ENCODE data around the gene FBXL13. TPM values are rescaled to one million over a fixed set of nuclear protein-coding genes. Genes with fewer than 3 reads are reported as not detected.
"Not testable (repeated sequence)": the region's sequence is repeated elsewhere in the genome, so short reads cannot be mapped to it uniquely, and the experiment has no call there.

FBXL13 gene
- total and polyA plus RNA-seq, 5 donors = 0.07 to 1.3 (median 0.68) TPM

DNA sequence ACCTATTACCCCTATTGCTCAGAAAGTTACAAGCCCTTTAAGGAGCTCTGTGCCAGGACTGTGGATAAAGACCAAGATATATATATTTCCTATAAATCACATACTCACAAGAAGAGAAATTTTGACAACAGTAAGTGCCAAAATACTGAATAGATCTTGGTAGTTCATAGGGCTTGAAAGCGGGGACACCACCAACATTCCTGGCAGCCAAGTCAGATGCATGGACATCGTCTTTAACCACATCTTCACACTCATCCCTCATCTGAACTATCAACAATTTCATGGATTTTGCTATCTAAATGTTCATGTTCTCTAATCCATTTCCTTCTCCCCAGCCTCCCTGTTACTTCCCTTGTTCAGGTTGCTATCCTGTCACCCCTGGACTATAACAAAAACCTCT, 229.2 kb downstream of the FBXL13 start:
- Histone ChIP-seq H3K9me3 (ENCODE audit: control insufficient read depth, low read length) (no peaks in the 10 kb centered on the region), H3K27ac (ENCODE audit: low read length) (no peak overlapping the region), H3K4me1 (ENCODE audit: control insufficient read depth, insufficient read depth, low read length) (no peaks in the 10 kb centered on the region), H3K4me3 (ENCODE audit: low read length) (no peak overlapping the region), H3K27me3 (ENCODE audit: control insufficient read depth, insufficient read depth) (no peaks in the 10 kb centered on the region)
- no peak for ATAC-seq
- intact Hi-C loops (cut with DNase I) = no loop called here
- DNase-seq = no peak
- WGBS = 91% methylated on average over 2 of the region's 2 CpGs

DNA sequence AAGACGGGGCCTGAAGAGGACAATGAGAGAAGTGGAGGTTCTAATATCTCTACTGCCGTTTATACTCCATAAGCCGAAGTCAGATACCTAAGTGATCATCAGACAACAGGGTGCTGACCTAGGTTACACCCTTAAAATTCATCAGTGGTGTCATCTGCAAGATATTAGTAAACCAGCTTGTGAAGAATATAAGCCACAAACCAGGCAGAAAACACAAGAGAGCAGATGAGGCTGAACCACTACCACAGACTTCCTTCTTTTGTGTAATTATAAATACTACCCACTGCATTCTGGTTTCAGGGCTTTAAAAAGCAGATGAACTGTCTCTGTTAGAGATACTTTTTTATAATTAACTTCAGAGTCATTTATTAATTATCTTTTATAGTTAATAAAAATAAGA, 230.7 kb downstream of the FBXL13 start:
- Histone ChIP-seq H3K9me3 (ENCODE audit: control insufficient read depth, low read length) (no peaks in the 10 kb centered on the region), H3K4me1 (ENCODE audit: control insufficient read depth, insufficient read depth, low read length) (no peaks in the 10 kb centered on the region), H3K4me3 (ENCODE audit: low read length) (no peak overlapping the region), H3K27me3 (ENCODE audit: control insufficient read depth, insufficient read depth) (no peaks in the 10 kb centered on the region), H3K27ac (ENCODE audit: low read length) (no peak overlapping the region)
- no peak for DNase-seq
- no peak for ATAC-seq
- intact Hi-C loops (cut with DNase I) = no loop called here
- WGBS = 95% methylated on average over 3 of the region's 3 CpGs

DNA sequence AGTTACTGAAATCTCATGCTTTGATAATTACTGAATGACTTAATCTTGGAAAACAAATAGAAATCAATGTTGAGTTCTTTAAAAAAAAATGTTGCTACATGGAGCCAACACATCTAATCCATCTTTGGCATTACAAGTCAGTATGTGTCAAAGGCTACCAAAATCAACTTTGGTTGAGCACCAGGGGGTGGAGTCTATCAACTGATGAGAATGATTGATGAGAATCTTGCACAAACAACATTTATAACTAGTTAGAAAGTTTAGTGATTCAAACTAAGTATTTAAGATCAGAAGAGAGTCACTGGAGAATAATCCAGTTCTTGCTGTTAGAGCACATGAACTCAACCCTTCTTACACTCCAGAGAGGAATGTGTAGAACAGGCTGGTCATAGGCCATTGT, 232.3 kb downstream of the FBXL13 start:
- no peak overlapping the region for H3K4me3 ChIP-seq (ENCODE audit: low read length)
- no peak for DNase-seq
- H3K4me1 ChIP-seq (ENCODE audit: control insufficient read depth, insufficient read depth, low read length) = no peaks in the 10 kb centered on the region
- no peaks in the 10 kb centered on the region for H3K27me3 ChIP-seq (ENCODE audit: control insufficient read depth, insufficient read depth)
- H3K27ac ChIP-seq (ENCODE audit: low read length) = no peak overlapping the region
- intact Hi-C loops (cut with DNase I) = no loop called here
- no peak for ATAC-seq
- no peaks in the 10 kb centered on the region for H3K9me3 ChIP-seq (ENCODE audit: control insufficient read depth, low read length)

DNA sequence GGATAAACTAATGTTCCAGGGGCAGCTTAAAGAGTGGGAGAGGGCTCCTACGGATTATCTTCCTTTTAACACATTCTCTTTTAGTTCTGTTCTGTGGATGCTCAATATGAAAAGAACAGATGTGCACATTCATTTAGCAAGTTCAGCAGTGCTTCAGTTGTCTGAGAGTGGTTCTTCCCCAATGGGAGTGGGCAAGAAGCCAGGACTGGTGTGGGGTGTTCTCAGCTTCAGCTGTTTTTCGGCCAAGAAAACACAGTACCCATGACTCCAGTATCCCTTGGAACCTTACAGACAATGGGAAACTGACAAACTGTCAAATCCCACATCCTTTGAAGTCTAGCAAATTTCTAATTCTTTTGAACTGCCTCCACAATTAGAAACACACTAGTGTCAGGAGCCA, 233.3 kb downstream of the FBXL13 start:
- Histone ChIP-seq H3K9me3 (ENCODE audit: control insufficient read depth, low read length) (no peaks in the 10 kb centered on the region), H3K4me1 (ENCODE audit: control insufficient read depth, insufficient read depth, low read length) (peaks cover 2% of the 10 kb centered on the region), H3K4me3 (ENCODE audit: low read length) (no peak overlapping the region), H3K27ac (ENCODE audit: low read length) (no peak overlapping the region), H3K27me3 (ENCODE audit: control insufficient read depth, insufficient read depth) (no peaks in the 10 kb centered on the region)
- intact Hi-C loops (cut with DNase I) = no loop called here
- ATAC-seq (no peak), DNase-seq (no peak)
- WGBS = 50% methylated on average over 2 of the region's 2 CpGs

DNA sequence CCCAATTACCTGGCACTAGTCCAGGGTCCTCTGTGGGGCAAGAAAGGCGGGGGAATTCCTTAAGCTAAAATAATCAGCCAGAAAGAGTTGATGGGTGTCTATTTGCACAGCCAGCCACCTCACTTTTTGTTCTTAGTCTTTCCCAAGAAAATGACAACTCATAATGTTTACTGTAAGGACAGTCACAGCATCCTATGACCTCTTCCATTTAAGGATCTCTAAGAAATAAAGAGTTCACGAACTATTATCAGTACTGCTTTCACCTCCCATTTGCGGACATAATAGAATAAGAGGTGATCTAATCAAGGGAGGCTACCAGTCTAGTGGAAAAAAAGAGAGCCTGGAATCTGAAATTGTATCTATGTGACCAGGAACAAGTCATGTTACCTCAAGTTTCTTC, 234.2 kb downstream of the FBXL13 start:
- intact Hi-C loops (cut with DNase I) = no loop called here
- Histone ChIP-seq H3K4me3 (ENCODE audit: low read length) (no peak overlapping the region), H3K27ac (ENCODE audit: low read length) (no peak overlapping the region), H3K9me3 (ENCODE audit: control insufficient read depth, low read length) (no peaks in the 10 kb centered on the region), H3K4me1 (ENCODE audit: control insufficient read depth, insufficient read depth, low read length) (peaks cover 2% of the 10 kb centered on the region), H3K27me3 (ENCODE audit: control insufficient read depth, insufficient read depth) (no peaks in the 10 kb centered on the region)
- 92% methylated on average over 3 of the region's 3 CpGs for WGBS
- no peak for ATAC-seq
- DNase-seq = no peak

DNA sequence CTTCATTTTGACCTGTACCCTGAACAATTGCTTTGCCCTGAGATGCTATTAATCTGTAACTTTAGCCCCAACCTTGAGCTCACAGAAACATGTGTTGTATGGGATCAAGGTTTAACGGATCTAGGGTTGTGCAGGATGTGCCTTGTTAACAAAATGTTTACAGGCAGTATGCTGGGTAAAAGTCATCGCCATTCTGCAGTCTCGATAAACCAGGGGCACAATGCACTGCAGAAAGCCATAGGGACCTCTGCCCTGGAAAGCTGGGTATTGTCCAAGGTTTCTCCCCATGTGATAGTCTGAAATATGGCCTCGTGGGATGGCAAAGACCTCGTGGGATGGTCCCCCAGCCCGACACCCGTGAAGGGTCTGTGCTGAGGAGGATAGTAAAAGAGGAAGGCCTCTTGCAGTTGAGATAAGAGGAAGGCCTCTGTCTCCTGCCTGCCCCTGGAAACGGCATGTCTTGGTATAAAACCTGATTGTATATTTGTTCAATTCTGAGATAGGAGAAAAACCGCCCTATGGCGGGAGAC, 236.0 kb downstream of the FBXL13 start:
- intact Hi-C loops (cut with DNase I); H3K9me3 ChIP-seq (ENCODE audit: control insufficient read depth, low read length); ATAC-seq; H3K27me3 ChIP-seq (ENCODE audit: control insufficient read depth, insufficient read depth); H3K27ac ChIP-seq (ENCODE audit: low read length); H3K4me1 ChIP-seq (ENCODE audit: control insufficient read depth, insufficient read depth, low read length); H3K4me3 ChIP-seq (ENCODE audit: low read length); DNase-seq: not testable (repeated sequence)
- 84% methylated on average over 10 of the region's 10 CpGs for WGBS

DNA sequence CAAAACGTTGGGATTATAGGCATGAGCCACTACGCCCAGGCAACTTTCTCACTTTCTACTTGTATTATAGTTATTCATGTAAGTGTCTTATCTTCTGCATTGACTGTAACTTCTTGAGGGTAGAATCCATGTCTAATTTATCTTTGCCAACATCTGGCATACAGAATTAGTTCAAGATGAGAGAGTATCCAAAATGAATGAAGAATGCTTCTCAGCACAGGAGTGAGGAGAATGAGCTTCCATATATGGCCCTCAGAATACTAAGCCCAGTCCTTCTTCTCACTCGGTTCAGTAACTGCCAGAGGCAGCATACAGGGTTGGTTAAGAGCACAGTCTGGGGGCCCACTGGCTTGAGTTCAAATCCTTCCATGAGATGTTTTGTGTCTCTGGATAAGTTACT, 236.8 kb downstream of the FBXL13 start:
- Histone ChIP-seq H3K27me3 (ENCODE audit: control insufficient read depth, insufficient read depth) (no peaks in the 10 kb centered on the region), H3K4me3 (ENCODE audit: low read length) (no peak overlapping the region), H3K4me1 (ENCODE audit: control insufficient read depth, insufficient read depth, low read length) (peaks cover 2% of the 10 kb centered on the region), H3K27ac (ENCODE audit: low read length) (no peak overlapping the region), H3K9me3 (ENCODE audit: control insufficient read depth, low read length) (no peaks in the 10 kb centered on the region)
- WGBS = 77% methylated on average over 3 of the region's 3 CpGs
- ATAC-seq = no peak
- intact Hi-C loops (cut with DNase I) = no loop called here
- no peak for DNase-seq

DNA sequence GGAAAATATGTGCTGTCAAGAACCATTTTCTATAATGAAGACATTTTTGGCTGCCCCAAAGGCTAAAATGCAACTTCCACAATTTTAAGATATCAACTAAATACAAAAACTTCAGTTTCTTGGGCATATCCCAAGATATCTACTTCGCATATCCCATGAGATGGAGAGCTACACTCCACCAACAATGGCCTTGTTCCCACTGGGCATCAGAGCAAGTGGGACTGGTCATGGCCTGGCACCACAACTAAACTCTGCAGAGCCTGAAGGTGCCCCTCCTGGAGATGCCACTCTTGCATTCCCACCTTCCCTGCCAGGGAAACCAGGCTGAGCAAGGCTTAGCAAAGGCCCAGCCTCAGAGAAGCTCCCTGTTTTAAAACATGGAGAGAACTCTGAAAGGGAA, 237.6 kb downstream of the FBXL13 start:
- Histone ChIP-seq H3K9me3 (ENCODE audit: control insufficient read depth, low read length) (no peaks in the 10 kb centered on the region), H3K4me3 (ENCODE audit: low read length) (no peak overlapping the region), H3K27me3 (ENCODE audit: control insufficient read depth, insufficient read depth) (no peaks in the 10 kb centered on the region), H3K27ac (ENCODE audit: low read length) (no peak overlapping the region), H3K4me1 (ENCODE audit: control insufficient read depth, insufficient read depth, low read length) (peaks cover 4% of the 10 kb centered on the region)
- ATAC-seq (no peak), DNase-seq (peak in 1 of 3 donors; percentile 51)
- 73% methylated on average over 1 of the region's 1 CpG for WGBS
- intact Hi-C loops (cut with DNase I) = no loop called here

DNA sequence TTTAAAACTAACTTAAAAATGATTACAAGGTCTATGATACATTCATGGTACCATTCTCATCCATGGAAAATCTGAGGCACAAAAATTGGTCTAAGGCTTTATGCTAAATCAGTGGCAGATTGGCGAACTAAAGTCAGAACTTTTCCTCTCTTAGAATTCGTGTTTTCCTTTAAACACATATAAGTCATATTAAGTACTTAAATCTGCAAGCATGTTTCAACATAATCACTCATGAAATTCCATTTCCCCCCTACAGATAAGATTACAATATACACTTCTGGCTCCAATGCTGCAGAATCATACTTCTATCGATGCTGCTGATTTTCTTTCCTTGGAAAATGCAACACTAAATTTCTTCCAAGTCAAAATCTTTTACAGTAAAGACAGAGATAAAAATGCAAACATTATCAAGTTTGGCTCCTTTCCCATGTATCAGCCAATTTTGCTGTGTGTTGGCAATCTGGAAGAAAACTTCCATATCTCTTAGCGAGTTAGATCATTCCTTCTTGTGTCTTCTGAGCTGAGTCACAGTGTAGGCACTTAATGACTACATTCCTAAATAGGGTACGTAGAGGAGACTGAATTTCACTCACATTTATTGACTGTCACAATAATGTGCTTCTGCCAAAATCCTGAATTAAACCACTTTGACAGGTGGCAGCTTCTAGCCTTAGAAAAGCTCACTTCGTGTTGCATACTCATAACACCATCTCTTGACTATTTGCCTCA, 238.2 kb downstream of the FBXL13 start:
- no peak overlapping the region for H3K27ac ChIP-seq (ENCODE audit: low read length)
- DNase-seq (no peak), ATAC-seq (peak; percentile 67 to 75)
- WGBS = 48% methylated on average over 6 of the region's 6 CpGs
- H3K9me3 ChIP-seq (ENCODE audit: control insufficient read depth, low read length) = no peaks in the 10 kb centered on the region
- no peak overlapping the region for H3K4me3 ChIP-seq (ENCODE audit: low read length)
- H3K4me1 ChIP-seq (ENCODE audit: control insufficient read depth, insufficient read depth, low read length) = peaks cover 4% of the 10 kb centered on the region
- intact Hi-C loops (cut with DNase I) = no loop called here
- no peaks in the 10 kb centered on the region for H3K27me3 ChIP-seq (ENCODE audit: control insufficient read depth, insufficient read depth)

DNA sequence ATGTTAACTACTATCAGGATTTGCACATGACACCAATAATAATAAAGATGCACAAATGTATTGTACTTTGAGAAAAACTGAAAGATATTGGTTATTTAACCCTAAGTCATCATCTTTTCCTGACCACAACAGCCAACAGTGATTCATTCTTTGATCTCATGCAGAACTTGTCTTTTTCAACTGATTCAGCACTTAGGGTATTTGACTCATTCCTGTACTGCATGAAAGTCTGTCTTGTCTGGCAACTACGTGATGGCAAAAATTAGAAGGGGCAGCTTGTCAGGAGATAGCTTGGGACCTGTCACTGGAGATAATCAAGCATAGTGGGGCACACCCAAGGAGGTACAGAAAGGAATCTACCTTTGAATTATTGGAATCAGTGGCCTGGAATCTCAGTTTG, 239.6 kb downstream of the FBXL13 start:
- no peaks in the 10 kb centered on the region for H3K9me3 ChIP-seq (ENCODE audit: control insufficient read depth, low read length)
- DNase-seq = no peak
- H3K4me1 ChIP-seq (ENCODE audit: control insufficient read depth, insufficient read depth, low read length) = peaks cover 4% of the 10 kb centered on the region
- no peaks in the 10 kb centered on the region for H3K27me3 ChIP-seq (ENCODE audit: control insufficient read depth, insufficient read depth)
- H3K4me3 ChIP-seq (ENCODE audit: low read length) = no peak overlapping the region
- ATAC-seq = no peak
- intact Hi-C loops (cut with DNase I) = no loop called here
- H3K27ac ChIP-seq (ENCODE audit: low read length) = no peak overlapping the region
- WGBS = 56% methylated on average over 1 of the region's 1 CpG

DNA sequence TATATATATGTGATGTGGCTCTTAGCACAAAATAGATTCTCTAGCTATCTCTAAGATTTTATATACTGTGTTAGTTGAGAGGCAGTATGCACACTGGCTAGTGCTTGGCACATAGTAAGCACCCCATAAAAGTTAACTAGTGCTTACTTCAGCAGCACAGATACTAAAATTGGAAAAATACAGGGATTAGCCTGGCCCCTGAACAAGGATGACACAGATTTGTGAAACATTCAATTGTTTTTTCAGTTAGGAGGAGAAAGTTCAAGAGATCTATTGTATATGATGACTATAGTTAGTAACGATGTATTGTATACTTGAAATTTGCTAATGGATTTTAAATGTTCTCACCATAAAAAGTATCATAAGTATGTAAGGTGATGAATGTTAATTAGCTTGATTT, 240.1 kb downstream of the FBXL13 start:
- H3K9me3 ChIP-seq (ENCODE audit: control insufficient read depth, low read length) = no peaks in the 10 kb centered on the region
- ATAC-seq (no peak), DNase-seq (no peak)
- no peak overlapping the region for H3K4me3 ChIP-seq (ENCODE audit: low read length)
- 94% methylated on average over 1 of the region's 1 CpG for WGBS
- no peaks in the 10 kb centered on the region for H3K27me3 ChIP-seq (ENCODE audit: control insufficient read depth, insufficient read depth)
- H3K27ac ChIP-seq (ENCODE audit: low read length) = no peak overlapping the region
- H3K4me1 ChIP-seq (ENCODE audit: control insufficient read depth, insufficient read depth, low read length) = peaks cover 4% of the 10 kb centered on the region
- intact Hi-C loops (cut with DNase I) = no loop called here

DNA sequence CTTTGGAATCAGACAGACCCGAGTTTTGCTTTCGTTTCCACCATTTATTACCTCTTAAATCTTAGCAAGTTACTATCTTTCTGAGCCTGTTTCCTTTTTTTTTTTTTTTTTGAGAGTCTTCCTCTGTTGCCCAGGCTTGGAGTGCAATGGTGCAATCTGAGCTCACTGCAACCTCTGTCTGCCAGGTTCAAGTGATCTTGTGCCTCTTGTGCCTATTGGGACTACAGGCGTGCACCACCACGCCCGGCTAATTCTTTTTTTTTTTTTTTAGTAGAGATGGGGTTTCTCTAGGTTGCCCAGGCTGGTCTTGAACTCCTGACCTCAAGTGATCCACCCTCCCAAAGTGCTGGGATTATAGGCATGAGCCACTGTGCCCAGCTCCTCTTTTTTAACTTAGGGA, 241.3 kb downstream of the FBXL13 start:
- ATAC-seq = no peak

More for the DNA sequence above, 241.3 kb downstream of the FBXL13 start:
- Histone ChIP-seq H3K27me3 (ENCODE audit: control insufficient read depth, insufficient read depth) (no peaks in the 10 kb centered on the region), H3K4me1 (ENCODE audit: control insufficient read depth, insufficient read depth, low read length) (peaks cover 4% of the 10 kb centered on the region), H3K4me3 (ENCODE audit: low read length) (no peak overlapping the region), H3K27ac (ENCODE audit: low read length) (no peak overlapping the region), H3K9me3 (ENCODE audit: control insufficient read depth, low read length) (no peaks in the 10 kb centered on the region)
- no peak for DNase-seq
- intact Hi-C loops (cut with DNase I) = no loop called here
- WGBS = 89% methylated on average over 5 of the region's 5 CpGs
